Karpas-422 (cell line): ENCODE data around the gene ZNF513. TPM values are rescaled to one million over a fixed set of nuclear protein-coding genes. Genes with fewer than 3 reads are reported as not detected.
A peak's percentile ranks its signal among the peaks of the same experiment; 100 is the strongest.

Experiments
- DNase-seq: peaks from one replicate; pipeline ENCODE4 v3.0.0-alpha.2; 2015
- H2AFZ ChIP-seq: fragments of 200-600 bp; sonication (generic); 2 replicates; pipeline ENCODE4 v1.6.1; 2014; ENCODE audit warnings: antibody characterized with exemption, low read length, mixed read lengths
- H3K27ac ChIP-seq: fragments of 200-600 bp; sonication (generic); 2 replicates; pipeline ENCODE4 v1.5.1; 2014; ENCODE audit warnings: mild to moderate bottlenecking, low read length, moderate library complexity
- H3K27me3 ChIP-seq: fragments of 200-600 bp; sonication (generic); 2 replicates; pipeline ENCODE4 v1.6.1; 2014; ENCODE audit warnings: low read length, mixed read lengths
- H3K36me3 ChIP-seq: fragments of 200-600 bp; sonication (generic); 2 replicates; pipeline ENCODE4 v1.6.1; 2014; ENCODE audit warnings: low read length, mixed read lengths; ENCODE audit not compliant: insufficient read depth
- H3K4me1 ChIP-seq: fragments of 200-600 bp; sonication (generic); 2 replicates; pipeline ENCODE4 v1.6.1; 2014; ENCODE audit warnings: mild to moderate bottlenecking, low read length, mixed read lengths
- H3K4me2 ChIP-seq: fragments of 200-600 bp; sonication (generic); 2 replicates; pipeline ENCODE4 v1.6.1; 2014; ENCODE audit warnings: low read length, low read depth, mild to moderate bottlenecking; ENCODE audit not compliant: poor library complexity, severe bottlenecking
- H3K4me3 ChIP-seq: fragments of 200-600 bp; sonication (generic); 2 replicates; pipeline ENCODE4 v1.5.1; 2014; ENCODE audit warnings: mild to moderate bottlenecking, antibody characterized with exemption, low read length, mixed read lengths
- H3K79me2 ChIP-seq: fragments of 200-600 bp; sonication (generic); 2 replicates; pipeline ENCODE4 v1.6.1; 2014; ENCODE audit warnings: mild to moderate bottlenecking, low read length, mixed read lengths
- H3K9ac ChIP-seq: fragments of 200-600 bp; sonication (generic); 2 replicates; pipeline ENCODE4 v1.6.0; 2014; ENCODE audit warnings: low read length
- H3K9me2 ChIP-seq: fragments of 200-600 bp; sonication (generic), shearing (Covaris generic); replicated peaks from 2 replicates; pipeline ENCODE4 v1.6.0; 2014; ENCODE audit warnings: mild to moderate bottlenecking, low read length, moderate library complexity; ENCODE audit not compliant: insufficient read depth
- H3K9me3 ChIP-seq: fragments of 300-700, 200-600 bp; sonication (generic); 2 replicates; pipeline ENCODE4 v1.6.1; 2014; ENCODE audit warnings: low read length, mixed read lengths
- H4K20me1 ChIP-seq: fragments of 200-600 bp; sonication (generic); 2 replicates; pipeline ENCODE4 v1.6.1; 2014; ENCODE audit warnings: mild to moderate bottlenecking, antibody characterized with exemption, low read length, low read depth; ENCODE audit not compliant: insufficient read depth
- total RNA-seq: library from RNA; depleted of rRNA; stranded (reverse); fragments of >200 nt; shearing (Covaris generic); gene quantifications from 2 replicates; pipeline ENCODE4 v1.2.3, GENCODE V29; 2014; ENCODE audit warnings: low replicate concordance

Gene ZNF513
- total RNA-seq, 1 experiment from 2014 or later = 7.0 TPM

- Histone ChIP-seq H3K4me1 (peaks cover 32% of the 10 kb centered on the region), H4K20me1 (no peaks in the 10 kb centered on the region), H3K9me3 (no peaks in the 10 kb centered on the region), H3K9me2 (no peaks in the 10 kb centered on the region), H3K9ac (peak overlapping the region; percentile 97), H3K36me3 (peaks cover 41% of the 10 kb centered on the region), H3K4me2 (peak overlapping the region; percentile 100), H3K4me3 (peak overlapping the region; percentile 95), H3K27me3 (no peaks in the 10 kb centered on the region), H2AFZ (no peak overlapping the region), H3K79me2 (peaks cover 48% of the 10 kb centered on the region), H3K27ac (peak overlapping the region; percentile 87)
- DNase-seq = peak; percentile 92
Measured at GRCh38 chr2:27370816-27371620, 9.5 kb downstream of the ZNF513 start.

- Histone ChIP-seq H4K20me1 (no peaks in the 10 kb centered on the region), H3K79me2 (peaks cover 48% of the 10 kb centered on the region), H3K4me3 (peak within 1 kb of the TSS; percentile 95), H3K4me1 (peaks cover 32% of the 10 kb centered on the region), H3K9ac (peak within 1 kb of the TSS; percentile 97), H3K36me3 (peaks cover 38% of the 10 kb centered on the region), H3K4me2 (peak within 1 kb of the TSS; percentile 100), H3K27ac (peak within 1 kb of the TSS; percentile 87), H3K9me2 (no peaks in the 10 kb centered on the region), H3K9me3 (no peaks in the 10 kb centered on the region), H2AFZ (peak within 1 kb of the TSS; percentile 79; the same call in 1 of the 2 replicates), H3K27me3 (no peaks in the 10 kb centered on the region)
- DNase-seq = peak; percentile 100
Measured at GRCh38 chr2:27370026-27370815, 10.3 kb downstream of the ZNF513 start, which contains the start of the genes EIF2B4 and SNX17. Gene EIF2B4, minus strand, starts transcription at chr2:27370338. Its CDS starts 24 bp downstream, at chr2:27370314. Gene SNX17, plus strand, starts transcription at chr2:27370616. Its CDS starts 128 bp downstream, at chr2:27370744.

- H3K27ac ChIP-seq = peak overlapping the region; percentile 59
- peak overlapping the region; percentile 99 for H3K4me2 ChIP-seq
- peak overlapping the region; percentile 95 for H3K4me3 ChIP-seq
- no peak for DNase-seq
- H4K20me1 ChIP-seq = no peaks in the 10 kb centered on the region
- no peaks in the 10 kb centered on the region for H3K9me2 ChIP-seq
- peak overlapping the region; percentile 79; the same call in 1 of the 2 replicates for H2AFZ ChIP-seq
- no peaks in the 10 kb centered on the region for H3K27me3 ChIP-seq
- H3K4me1 ChIP-seq = peaks cover 32% of the 10 kb centered on the region
- H3K36me3 ChIP-seq = peaks cover 40% of the 10 kb centered on the region
- peaks cover 48% of the 10 kb centered on the region for H3K79me2 ChIP-seq
- H3K9ac ChIP-seq = peak overlapping the region; percentile 92
- no peaks in the 10 kb centered on the region for H3K9me3 ChIP-seq
Measured at GRCh38 chr2:27369471-27370025, 11.0 kb downstream of the ZNF513 start.

GRCh38 chr2:27363933-27364332 is 16.6 kb downstream of the ZNF513 start:
- no peak for DNase-seq
- no peak overlapping the region for H3K4me3 ChIP-seq
- H3K36me3 ChIP-seq = peaks cover 36% of the 10 kb centered on the region
- no peaks in the 10 kb centered on the region for H3K9me3 ChIP-seq
- H4K20me1 ChIP-seq = no peaks in the 10 kb centered on the region
- H3K27me3 ChIP-seq = no peaks in the 10 kb centered on the region
- H3K27ac ChIP-seq = no peak overlapping the region
- H3K9ac ChIP-seq = no peak overlapping the region
- H3K4me1 ChIP-seq = peaks cover 9% of the 10 kb centered on the region
- H3K9me2 ChIP-seq = no peaks in the 10 kb centered on the region
- no peak overlapping the region for H2AFZ ChIP-seq
- H3K79me2 ChIP-seq = peaks cover 6% of the 10 kb centered on the region
- no peak overlapping the region for H3K4me2 ChIP-seq

- Histone ChIP-seq H3K79me2 (peaks cover 8% of the 10 kb centered on the region), H3K36me3 (peaks cover 38% of the 10 kb centered on the region)
Measured at GRCh38 chr2:27362678-27363420, 17.7 kb downstream of the ZNF513 start.

GRCh38 chr2:27356382-27357181 is 24.0 kb downstream of the ZNF513 start, which contains the start of gene GTF3C2:
Gene GTF3C2, minus strand, starts transcription at chr2:27356764. Its CDS starts 13,210 bp downstream, at chr2:27343554.
- Histone ChIP-seq H3K36me3 (peaks cover 9% of the 10 kb centered on the region), H3K9ac (peak within 1 kb of the TSS; percentile 89), H3K4me1 (peaks cover 41% of the 10 kb centered on the region), H2AFZ (peak within 1 kb of the TSS; percentile 80; the same call in 1 of the 2 replicates), H3K27me3 (no peaks in the 10 kb centered on the region), H3K9me3 (no peaks in the 10 kb centered on the region), H3K4me3 (peak within 1 kb of the TSS; percentile 89), H3K27ac (peak within 1 kb of the TSS; percentile 78), H4K20me1 (no peaks in the 10 kb centered on the region), H3K9me2 (no peaks in the 10 kb centered on the region), H3K79me2 (peaks cover 66% of the 10 kb centered on the region), H3K4me2 (peak within 1 kb of the TSS; percentile 99)
- peak; percentile 98 for DNase-seq

More at GRCh38 chr2:27362678-27363420, 17.7 kb downstream of the ZNF513 start:
- Histone ChIP-seq H2AFZ (no peak overlapping the region), H3K4me3 (no peak overlapping the region), H3K9ac (no peak overlapping the region), H4K20me1 (no peaks in the 10 kb centered on the region), H3K27ac (no peak overlapping the region), H3K27me3 (no peaks in the 10 kb centered on the region), H3K9me2 (no peaks in the 10 kb centered on the region), H3K4me1 (peaks cover 4% of the 10 kb centered on the region), H3K9me3 (no peaks in the 10 kb centered on the region), H3K4me2 (no peak overlapping the region)
- no peak for DNase-seq

- Histone ChIP-seq H2AFZ (peak overlapping the region; percentile 39; the same call in 1 of the 2 replicates), H3K27ac (peak overlapping the region; percentile 78), H3K9me2 (no peaks in the 10 kb centered on the region), H3K27me3 (no peaks in the 10 kb centered on the region), H3K4me1 (peaks cover 45% of the 10 kb centered on the region), H3K79me2 (peaks cover 71% of the 10 kb centered on the region), H3K9ac (peak overlapping the region; percentile 89), H3K4me2 (peak overlapping the region; percentile 99), H3K4me3 (peak overlapping the region; percentile 89), H3K36me3 (peaks cover 9% of the 10 kb centered on the region), H3K9me3 (no peaks in the 10 kb centered on the region), H4K20me1 (no peaks in the 10 kb centered on the region)
- peak; percentile 89 for DNase-seq
Measured at GRCh38 chr2:27356056-27356381, 24.5 kb downstream of the ZNF513 start.
